Parathyroid adenoma (tissue), 2 donors: ENCODE measurements around the gene NTN5.
A peak's percentile ranks its signal among the peaks of the same experiment; 100 is the strongest.
"Not testable (repeated sequence)": the region's sequence is repeated elsewhere in the genome, so short reads cannot be mapped to it uniquely, and the experiment has no call there.

Experiments
- H2AFZ ChIP-seq: fragments of 300-600 bp; sonication (generic); one replicate; pipeline ENCODE4 v1.7.0; 2017; ENCODE audit warnings: antibody characterized with exemption, mild to moderate bottlenecking
- H3K27ac ChIP-seq: fragments of 300-600 bp; sonication (generic); one replicate; pipeline ENCODE4 v1.7.0; 2017
- H3K27me3 ChIP-seq: fragments of 300-600 bp; sonication (generic); one replicate; pipeline ENCODE4 v1.7.0; 2017; ENCODE audit warnings: low read length; ENCODE audit not compliant: control insufficient read depth, insufficient read depth
- H3K36me3 ChIP-seq: fragments of 300-600 bp; sonication (generic); one replicate; pipeline ENCODE4 v1.7.0; 2017; ENCODE audit warnings: low read length; ENCODE audit not compliant: control insufficient read depth, insufficient read depth
- H3K4me1 ChIP-seq: fragments of 300-600 bp; sonication (generic); one replicate; pipeline ENCODE4 v1.7.0; 2017; ENCODE audit warnings: control low read depth
- H3K4me2 ChIP-seq: fragments of 300-600 bp; sonication (generic); one replicate; pipeline ENCODE4 v1.7.0; 2017; ENCODE audit warnings: low read length
- H3K4me3 ChIP-seq: fragments of 300-600 bp; sonication (generic); one replicate; pipeline ENCODE4 v1.7.0; 2017; ENCODE audit warnings: low read depth, low read length
- H3K79me2 ChIP-seq: fragments of 300-600 bp; sonication (generic); one replicate; pipeline ENCODE4 v1.7.0; 2017; ENCODE audit warnings: control low read depth
- H3K9ac ChIP-seq: fragments of 300-600 bp; sonication (generic); one replicate; pipeline ENCODE4 v1.7.0; 2017; ENCODE audit warnings: mild to moderate bottlenecking
- H3K9me3 ChIP-seq: fragments of 300-600 bp; sonication (generic); one replicate; pipeline ENCODE4 v1.7.0; 2017; ENCODE audit warnings: low read length; ENCODE audit not compliant: control insufficient read depth
- TF ChIP-seq, protein P1 (sequence below): fragments of 300-600 bp; sonication (generic); IDR thresholded peaks from one replicate; pipeline ENCODE4 v1.7.0; 2017; ENCODE audit warnings: antibody characterized with exemption, mild to moderate bottlenecking
- donor health status: primary hyperparathyroidism.

Gene NTN5

DNA sequence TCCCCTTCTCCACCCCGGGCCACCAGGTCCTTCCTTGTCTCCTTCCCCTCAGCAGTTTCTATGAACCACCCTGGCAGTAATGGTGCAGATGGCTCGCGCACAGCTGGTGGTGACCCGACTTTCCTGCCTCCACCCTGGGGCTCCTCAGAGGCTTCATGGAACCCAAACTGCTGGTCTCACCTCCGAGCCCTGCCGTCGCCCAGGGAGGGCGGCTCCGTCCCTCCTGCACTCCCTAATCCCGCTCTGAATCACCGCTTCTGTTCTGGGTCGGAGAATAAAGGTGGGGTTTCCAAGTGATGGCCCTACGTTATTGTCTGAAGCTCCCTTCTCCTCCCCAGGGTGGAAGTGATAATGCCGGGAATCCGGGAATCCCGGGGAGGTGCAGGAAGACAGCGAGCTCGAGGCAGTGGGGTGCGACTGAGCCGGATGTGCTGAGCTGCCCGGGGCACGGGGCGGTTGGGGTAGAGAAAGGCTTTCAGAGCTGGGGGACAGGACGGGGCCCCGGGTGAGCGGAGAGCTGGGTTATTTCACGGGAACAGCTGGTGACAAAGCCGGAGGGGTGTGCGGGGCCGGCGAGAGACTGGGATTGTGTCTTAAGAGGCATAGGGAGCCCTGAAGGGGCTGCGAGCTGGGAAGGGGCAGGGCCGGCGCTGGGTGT lies 23.7 kb upstream of the NTN5 start:
- Histone ChIP-seq H3K9me3 (no peaks in the 10 kb centered on the region), H2AFZ (peak overlapping the region; percentile 75), H3K4me3 (no peak overlapping the region), H3K9ac (no peak overlapping the region), H3K36me3 (no peaks in the 10 kb centered on the region), H3K4me2 (peak overlapping the region; percentile 20), H3K27me3 (no peaks in the 10 kb centered on the region), H3K4me1 (peaks cover 6% of the 10 kb centered on the region), H3K27ac (peak overlapping the region; percentile 37), H3K79me2 (no peaks in the 10 kb centered on the region)
- TF ChIP-seq, protein P1, sequence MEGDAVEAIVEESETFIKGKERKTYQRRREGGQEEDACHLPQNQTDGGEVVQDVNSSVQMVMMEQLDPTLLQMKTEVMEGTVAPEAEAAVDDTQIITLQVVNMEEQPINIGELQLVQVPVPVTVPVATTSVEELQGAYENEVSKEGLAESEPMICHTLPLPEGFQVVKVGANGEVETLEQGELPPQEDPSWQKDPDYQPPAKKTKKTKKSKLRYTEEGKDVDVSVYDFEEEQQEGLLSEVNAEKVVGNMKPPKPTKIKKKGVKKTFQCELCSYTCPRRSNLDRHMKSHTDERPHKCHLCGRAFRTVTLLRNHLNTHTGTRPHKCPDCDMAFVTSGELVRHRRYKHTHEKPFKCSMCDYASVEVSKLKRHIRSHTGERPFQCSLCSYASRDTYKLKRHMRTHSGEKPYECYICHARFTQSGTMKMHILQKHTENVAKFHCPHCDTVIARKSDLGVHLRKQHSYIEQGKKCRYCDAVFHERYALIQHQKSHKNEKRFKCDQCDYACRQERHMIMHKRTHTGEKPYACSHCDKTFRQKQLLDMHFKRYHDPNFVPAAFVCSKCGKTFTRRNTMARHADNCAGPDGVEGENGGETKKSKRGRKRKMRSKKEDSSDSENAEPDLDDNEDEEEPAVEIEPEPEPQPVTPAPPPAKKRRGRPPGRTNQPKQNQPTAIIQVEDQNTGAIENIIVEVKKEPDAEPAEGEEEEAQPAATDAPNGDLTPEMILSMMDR: no peak

DNA sequence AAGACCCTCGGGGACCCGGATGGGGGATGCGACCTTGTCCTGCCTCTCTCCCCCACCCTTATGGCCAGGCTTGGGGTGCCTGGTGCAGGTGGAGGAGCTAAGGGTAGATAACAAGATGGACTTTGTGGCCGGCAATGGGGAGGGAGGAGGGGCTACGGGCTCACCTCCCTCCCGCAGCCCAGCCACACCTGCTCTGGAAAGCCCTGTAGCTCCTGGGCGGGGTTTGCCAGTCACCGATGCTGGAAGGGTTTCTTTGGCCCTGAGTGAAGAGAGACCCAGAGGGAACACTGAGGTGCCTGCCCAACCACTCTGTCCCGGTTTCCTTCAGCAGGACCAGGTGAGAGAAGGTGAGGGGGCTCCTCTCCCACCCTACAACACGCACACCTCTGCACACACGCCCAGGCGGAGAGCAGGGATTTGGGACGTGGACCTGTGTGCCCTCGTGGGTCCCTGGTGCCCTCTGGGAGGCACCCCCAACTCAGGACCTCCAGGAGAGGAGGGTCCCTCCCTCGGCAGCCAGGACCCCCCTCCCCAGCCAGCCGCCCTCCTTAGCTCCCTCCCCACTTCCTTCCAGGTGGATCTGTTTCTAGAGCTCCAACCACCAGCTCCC lies 23.0 kb upstream of the NTN5 start, which contains the start of gene FUT2:
Gene FUT2 (plus strand): TSS at position 229 of the 610 bp plus-strand sequence. CDS start 6,986 bp downstream, outside the sequence.
- no peaks in the 10 kb centered on the region for H3K36me3 ChIP-seq
- peak within 1 kb of the TSS; percentile 75 for H2AFZ ChIP-seq
- no peaks in the 10 kb centered on the region for H3K79me2 ChIP-seq
- H3K27ac ChIP-seq: peak within 1 kb of the TSS; percentile 37
- no peaks in the 10 kb centered on the region for H3K27me3 ChIP-seq
- TF ChIP-seq, protein P1: no peak
- H3K9me3 ChIP-seq: no peaks in the 10 kb centered on the region
- no peak within 1 kb of the TSS for H3K9ac ChIP-seq
- peak within 1 kb of the TSS; percentile 20 for H3K4me2 ChIP-seq
- peaks cover 6% of the 10 kb centered on the region for H3K4me1 ChIP-seq
- no peak within 1 kb of the TSS for H3K4me3 ChIP-seq

DNA sequence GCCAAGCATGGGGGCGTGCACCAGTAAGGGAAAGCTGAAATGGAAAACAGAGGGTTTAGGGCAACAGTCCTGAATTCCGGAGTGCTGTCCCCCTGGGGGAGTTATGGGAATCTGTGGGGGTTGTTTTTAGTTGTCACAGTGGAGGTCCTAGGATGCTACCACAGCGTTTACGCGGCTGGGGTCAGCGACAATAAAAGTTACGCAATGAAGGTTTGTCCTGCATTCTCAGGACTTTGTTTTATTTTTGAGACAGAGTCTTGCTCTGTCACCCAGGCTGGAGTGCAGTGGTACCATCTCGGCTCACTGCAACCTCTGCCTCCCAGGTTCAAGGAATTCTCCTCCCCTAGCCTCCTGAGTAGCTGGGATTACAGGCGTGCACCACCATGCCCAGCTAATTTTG lies 20.8 kb upstream of the NTN5 start:
- not testable (repeated sequence) for H3K9me3 ChIP-seq, H3K4me1 ChIP-seq, H3K27ac ChIP-seq, H3K4me2 ChIP-seq, H3K9ac ChIP-seq, H2AFZ ChIP-seq, H3K36me3 ChIP-seq, H3K27me3 ChIP-seq, H3K4me3 ChIP-seq, H3K79me2 ChIP-seq

DNA sequence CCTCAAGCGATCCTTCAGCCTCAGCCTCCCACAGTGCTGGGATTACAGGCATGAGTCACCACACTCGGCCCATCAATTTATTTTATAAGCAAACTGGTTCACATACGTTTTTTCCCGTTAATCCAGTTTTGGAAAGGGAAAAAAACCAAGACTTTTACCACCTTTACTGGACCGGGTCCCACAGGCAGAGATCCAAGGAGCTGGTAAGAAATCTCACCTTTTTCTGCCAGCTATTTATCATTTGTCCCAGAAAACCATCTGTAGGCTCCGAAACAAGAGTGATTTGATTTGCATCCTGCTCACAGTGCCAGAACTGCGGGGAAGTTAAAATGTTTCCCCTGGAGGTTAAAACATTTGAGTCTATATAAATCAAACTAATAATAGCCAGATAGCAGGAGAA lies 16.6 kb upstream of the NTN5 start:
- no peaks in the 10 kb centered on the region for H3K27me3 ChIP-seq
- TF ChIP-seq, protein P1: no peak
- no peak overlapping the region for H2AFZ ChIP-seq
- H3K4me2 ChIP-seq: no peak overlapping the region
- no peak overlapping the region for H3K9ac ChIP-seq
- no peaks in the 10 kb centered on the region for H3K79me2 ChIP-seq
- H3K4me1 ChIP-seq: no peaks in the 10 kb centered on the region
- no peak overlapping the region for H3K27ac ChIP-seq
- no peaks in the 10 kb centered on the region for H3K36me3 ChIP-seq
- H3K9me3 ChIP-seq: no peaks in the 10 kb centered on the region
- H3K4me3 ChIP-seq: no peak overlapping the region

DNA sequence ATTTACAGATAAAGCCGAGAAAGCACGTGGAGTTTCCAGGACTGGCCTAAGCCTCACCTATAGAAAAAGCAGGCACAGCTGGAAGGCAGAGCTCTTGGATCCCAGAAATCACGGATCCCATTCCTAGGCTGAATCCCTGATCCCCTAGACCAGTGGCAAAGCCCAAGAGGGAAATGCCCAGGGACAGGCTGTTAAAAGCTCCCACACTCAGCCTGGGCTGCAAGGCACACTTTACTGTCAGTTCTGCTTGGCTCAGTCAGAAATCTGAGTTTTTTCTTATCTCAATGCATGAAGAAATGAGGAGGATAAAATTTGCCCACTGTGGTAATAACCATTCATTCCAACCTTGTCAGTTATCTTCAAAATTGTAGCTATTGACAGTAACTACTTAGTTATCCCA lies 15.0 kb upstream of the NTN5 start:
- Histone ChIP-seq H3K79me2 (no peaks in the 10 kb centered on the region), H3K9me3 (no peaks in the 10 kb centered on the region), H3K36me3 (no peaks in the 10 kb centered on the region), H3K27ac (no peak overlapping the region), H3K4me2 (no peak overlapping the region), H2AFZ (no peak overlapping the region), H3K4me1 (no peaks in the 10 kb centered on the region), H3K4me3 (no peak overlapping the region), H3K9ac (no peak overlapping the region), H3K27me3 (no peaks in the 10 kb centered on the region)
- TF ChIP-seq, protein P1: no peak

DNA sequence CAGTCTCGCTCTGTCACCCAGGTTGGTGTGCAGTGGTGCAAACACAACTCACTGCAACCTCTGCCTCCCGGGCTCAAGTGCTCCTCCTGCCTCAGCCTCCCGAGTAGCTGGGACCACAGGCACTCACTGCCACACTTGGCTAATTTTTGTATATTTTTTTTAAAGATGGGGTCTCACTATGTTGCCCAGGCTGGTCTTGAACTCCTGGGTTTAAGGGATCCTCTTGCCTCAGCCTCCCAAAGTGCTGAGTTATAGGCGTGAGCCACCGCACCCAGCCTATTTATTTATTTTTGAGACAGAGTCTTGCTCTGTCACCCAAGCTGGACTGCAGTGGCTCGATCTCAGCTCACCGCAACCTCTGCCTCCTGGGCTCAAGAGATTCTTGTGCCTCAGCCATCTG lies 13.8 kb upstream of the NTN5 start:
- H3K4me1 ChIP-seq, H3K27me3 ChIP-seq, H3K4me2 ChIP-seq, H3K9me3 ChIP-seq, H3K4me3 ChIP-seq, H3K9ac ChIP-seq, H3K27ac ChIP-seq, H3K36me3 ChIP-seq, H3K79me2 ChIP-seq, H2AFZ ChIP-seq: not testable (repeated sequence)
